Adipose tissue (tissue), 3 donors: ENCODE results near the gene RBM44. TPM values are rescaled to one million over a fixed set of nuclear protein-coding genes. Genes with fewer than 3 reads are reported as not detected.
"Not testable (repeated sequence)": the region's sequence is repeated elsewhere in the genome, so short reads cannot be mapped to it uniquely, and the experiment has no call there.

Source experiments
- H3K27ac ChIP-seq: one replicate; pipeline ENCODE4 v1.5.1; 2013; ENCODE audit warnings: low read depth, low read length
- WGBS, 3 donors: extraction: QIAGEN DNeasy Blood & Tissue Kit; methylation state at CpG; one replicate each; pipeline ENCODE4 v1.1.7; 2013; 5-methylcytosine and 5-hydroxymethylcytosine counted together
- polyA plus RNA-seq, 3 donors: library from polyadenylated mRNA; stranded (reverse); fragments of 200-250 nt; gene quantifications; one replicate each; pipeline ENCODE4 v1.2.3, GENCODE V29; 2013
- donor health status: healthy with polysubstance abuse.
- donor health status: Bipolar disorder and iron deficiency.
- donor health status: healthy.

The RBM44 gene
- polyA plus RNA-seq, 3 donors = 0.12 to 1.7 (median 0.34) TPM

GRCh38 chr2:237772513-237772912 is 26.1 kb upstream of the RBM44 start:
- no peak overlapping the region for H3K27ac ChIP-seq
- 94 to 97% (median 96%) methylated on average over 3 of the region's 3 CpGs for WGBS, 3 donors

- no peak overlapping the region for H3K27ac ChIP-seq
- 89 to 91% (median 91%) methylated on average over 15 of the region's 15 CpGs for WGBS, 3 donors
These were observed 24.8 kb upstream of the RBM44 start for GRCh38 chr2:237773826-237774225.

GRCh38 chr2:237774811-237775553 is 23.6 kb upstream of the RBM44 start:
- WGBS, 3 donors = 66 to 87% (median 86%) methylated on average over 13 of the region's 13 CpGs
- H3K27ac ChIP-seq = no peak overlapping the region

- 95 to 98% (median 98%) methylated on average over 14 of the region's 14 CpGs for WGBS, 3 donors
- no peak overlapping the region for H3K27ac ChIP-seq
These were observed 19.1 kb upstream of the RBM44 start for GRCh38 chr2:237779521-237779920.

GRCh38 chr2:237782181-237782580 is 16.4 kb upstream of the RBM44 start:
- 82 to 93% (median 89%) methylated on average over 7 of the region's 7 CpGs for WGBS, 3 donors

GRCh38 chr2:237783678-237784077 is 14.9 kb upstream of the RBM44 start:
- 90 to 100% (median 92%) methylated on average over 2 of the region's 5 CpGs for WGBS, 3 donors
- not testable (repeated sequence) for H3K27ac ChIP-seq

More at GRCh38 chr2:237782181-237782580, 16.4 kb upstream of the RBM44 start:
- no peak overlapping the region for H3K27ac ChIP-seq

- H3K27ac ChIP-seq = no peak overlapping the region
- WGBS, 3 donors = 99% methylated on average over 4 of the region's 4 CpGs
These were observed 11.6 kb upstream of the RBM44 start for GRCh38 chr2:237786936-237787335.

GRCh38 chr2:237790353-237790752 is 8.2 kb upstream of the RBM44 start:
- no peak overlapping the region for H3K27ac ChIP-seq
- WGBS, 3 donors = 85 to 87% (median 86%) methylated on average over 4 of the region's 4 CpGs

- 75 to 79% (median 76%) methylated on average over 6 of the region's 6 CpGs for WGBS, 3 donors
- H3K27ac ChIP-seq = no peak overlapping the region
These were observed 6.4 kb upstream of the RBM44 start for GRCh38 chr2:237791977-237792727.

- whole genome bisulfite sequencing, 3 donors = 94 to 96% (median 95%) methylated on average over 3 of the region's 3 CpGs
These were observed 1.3 kb upstream of the RBM44 start for GRCh38 chr2:237797253-237797652.

GRCh38 chr2:237799060-237799428 is 465 bp downstream of the RBM44 start:
- H3K27ac ChIP-seq = no peak overlapping the region
- 88 to 94% (median 93%) methylated on average over 34 of the region's 34 CpGs for whole genome bisulfite sequencing, 3 donors

More at GRCh38 chr2:237797253-237797652, 1.3 kb upstream of the RBM44 start:
- no peak overlapping the region for H3K27ac ChIP-seq

GRCh38 chr2:237801466-237801865 is 2.9 kb downstream of the RBM44 start:
- WGBS, 3 donors = 90 to 94% (median 94%) methylated on average over 2 of the region's 2 CpGs
- no peak overlapping the region for H3K27ac ChIP-seq

- WGBS, 3 donors = 55 to 68% (median 64%) methylated on average over 2 of the region's 2 CpGs
- H3K27ac ChIP-seq = no peak overlapping the region
These were observed 7.8 kb downstream of the RBM44 start for GRCh38 chr2:237806334-237806733.

- WGBS, 3 donors = 91 to 94% (median 94%) methylated on average over 1 of the region's 1 CpG
- H3K27ac ChIP-seq = no peak overlapping the region
These were observed 17.1 kb downstream of the RBM44 start for GRCh38 chr2:237815637-237816036.

- WGBS, 3 donors = 93 to 100% (median 96%) methylated on average over 1 of the region's 1 CpG
- H3K27ac ChIP-seq = no peak overlapping the region
These were observed 18.0 kb downstream of the RBM44 start for GRCh38 chr2:237816531-237816930.

- 45 to 53% (median 49%) methylated on average over 5 of the region's 5 CpGs for WGBS, 3 donors
- no peak overlapping the region for H3K27ac ChIP-seq
These were observed 19.5 kb downstream of the RBM44 start for GRCh38 chr2:237818066-237818473.

GRCh38 chr2:237819231-237819630 is 20.7 kb downstream of the RBM44 start:
- H3K27ac ChIP-seq = no peak overlapping the region
- 61 to 62% (median 61%) methylated on average over 2 of the region's 2 CpGs for WGBS, 3 donors

GRCh38 chr2:237820421-237820820 is 21.8 kb downstream of the RBM44 start:
- H3K27ac ChIP-seq = no peak overlapping the region
- 93 to 96% (median 93%) methylated on average over 2 of the region's 2 CpGs for WGBS, 3 donors

- WGBS, 3 donors = 96 to 99% (median 98%) methylated on average over 2 of the region's 2 CpGs
- no peak overlapping the region for H3K27ac ChIP-seq
These were observed 25.0 kb downstream of the RBM44 start for GRCh38 chr2:237823544-237823943.

GRCh38 chr2:237824085-237824484 is 25.5 kb downstream of the RBM44 start:
- no peak overlapping the region for H3K27ac ChIP-seq
- 90 to 92% (median 92%) methylated on average over 6 of the region's 6 CpGs for WGBS, 3 donors
